ENCODE measurements around the gene TSR1.

- no peak for TF ChIP-seq EZH2 (IDR thresholded peaks at IDR 0.05; ENCODE audit: low read depth)
- no peak for TF ChIP-seq CTCF (conservative IDR thresholded peaks at IDR 0.05)
Observed at GRCh38 chr17:2295575-2295974, 40.7 kb downstream of the TSR1 start.
